GM21526 (cell line): ENCODE results near the gene GNAS-AS1.

Experiments
- ATAC-seq: cut with Tn5 transposase; IDR thresholded peaks from one replicate; pipeline ENCODE4 v1.9.1; 2021; ENCODE audit warnings: moderate library complexity; ENCODE audit not compliant: unreplicated experiment, low FRiP score

GNAS-AS1 gene

DNA sequence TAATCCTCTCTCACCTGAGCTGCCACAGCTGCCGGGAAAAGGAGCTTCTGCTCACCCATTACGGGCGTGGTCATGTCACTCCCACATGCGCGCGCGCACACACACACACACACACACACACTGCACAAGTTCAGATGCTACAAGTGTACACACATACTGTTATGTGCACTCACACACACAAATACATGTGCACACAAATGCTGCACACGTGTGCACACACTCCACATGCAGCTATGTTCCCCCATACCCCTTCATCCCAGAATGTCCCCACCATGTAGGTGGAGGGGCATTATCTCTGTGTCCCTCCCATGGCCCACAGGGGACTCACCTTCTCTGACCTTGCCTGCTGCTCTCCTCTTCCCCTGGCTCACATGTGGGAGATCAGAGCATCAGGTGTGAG is 37.3 kb downstream of the GNAS-AS1 start:
- no peak for ATAC-seq

GRCh38 chr20:58811334-58811733 is 39.4 kb downstream of the GNAS-AS1 start:
- no peak for ATAC-seq

DNA sequence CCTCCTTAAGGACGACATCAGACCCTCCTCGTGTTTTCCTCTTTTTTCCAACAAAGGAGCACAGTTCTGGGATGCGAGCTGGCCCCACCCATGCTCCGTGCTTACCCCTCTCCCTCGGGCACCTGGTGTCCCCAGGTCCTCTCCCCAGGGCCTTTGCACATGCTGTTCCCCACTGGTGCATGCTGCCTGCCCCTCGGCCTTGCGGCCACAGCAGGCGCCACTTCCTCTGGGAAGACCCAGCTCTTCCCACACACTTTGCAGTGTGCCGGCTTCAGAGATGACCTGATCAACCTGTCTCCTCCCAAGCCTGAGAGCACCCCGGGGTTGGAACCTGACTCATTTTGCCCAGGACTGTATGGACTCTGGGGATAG is 39.8 kb downstream of the GNAS-AS1 start:
- no peak for ATAC-seq

DNA sequence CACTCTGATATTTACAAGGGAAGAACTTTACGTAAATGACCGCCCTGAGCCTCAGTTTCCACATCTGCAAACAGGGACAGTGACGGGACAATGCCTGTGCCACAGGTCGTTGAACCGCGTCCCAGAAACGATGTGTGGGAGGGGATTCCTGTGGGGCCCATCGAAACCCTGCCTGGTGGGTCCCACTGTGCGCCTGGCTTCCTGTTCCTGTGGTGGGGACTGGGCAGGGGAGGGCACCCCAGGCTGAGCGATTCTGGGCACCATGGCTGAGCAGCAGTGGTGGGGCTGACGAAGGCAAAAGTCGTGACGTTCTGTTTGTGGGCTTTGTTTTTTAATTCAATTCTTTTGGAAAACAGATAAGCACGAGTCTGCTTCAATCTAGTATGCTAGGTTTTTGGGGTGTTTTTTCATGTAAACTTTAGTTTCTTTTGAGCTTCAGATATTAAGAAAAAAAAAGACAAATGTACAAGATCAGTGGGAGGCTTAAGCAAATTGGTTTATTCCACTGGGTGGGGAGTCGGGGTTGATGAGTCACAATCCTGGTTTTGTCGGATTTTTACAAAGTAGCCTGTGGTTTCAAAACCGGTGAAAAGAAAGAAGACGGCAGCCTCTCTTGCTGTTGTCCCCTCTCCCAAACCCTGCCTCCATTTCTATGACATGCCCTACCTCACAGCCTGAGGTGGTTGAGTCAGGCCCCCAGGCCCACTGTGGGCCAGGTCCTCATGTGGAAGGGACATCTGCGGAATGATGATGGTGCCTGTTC is 40.4 kb downstream of the GNAS-AS1 start:
- no peak for ATAC-seq

DNA sequence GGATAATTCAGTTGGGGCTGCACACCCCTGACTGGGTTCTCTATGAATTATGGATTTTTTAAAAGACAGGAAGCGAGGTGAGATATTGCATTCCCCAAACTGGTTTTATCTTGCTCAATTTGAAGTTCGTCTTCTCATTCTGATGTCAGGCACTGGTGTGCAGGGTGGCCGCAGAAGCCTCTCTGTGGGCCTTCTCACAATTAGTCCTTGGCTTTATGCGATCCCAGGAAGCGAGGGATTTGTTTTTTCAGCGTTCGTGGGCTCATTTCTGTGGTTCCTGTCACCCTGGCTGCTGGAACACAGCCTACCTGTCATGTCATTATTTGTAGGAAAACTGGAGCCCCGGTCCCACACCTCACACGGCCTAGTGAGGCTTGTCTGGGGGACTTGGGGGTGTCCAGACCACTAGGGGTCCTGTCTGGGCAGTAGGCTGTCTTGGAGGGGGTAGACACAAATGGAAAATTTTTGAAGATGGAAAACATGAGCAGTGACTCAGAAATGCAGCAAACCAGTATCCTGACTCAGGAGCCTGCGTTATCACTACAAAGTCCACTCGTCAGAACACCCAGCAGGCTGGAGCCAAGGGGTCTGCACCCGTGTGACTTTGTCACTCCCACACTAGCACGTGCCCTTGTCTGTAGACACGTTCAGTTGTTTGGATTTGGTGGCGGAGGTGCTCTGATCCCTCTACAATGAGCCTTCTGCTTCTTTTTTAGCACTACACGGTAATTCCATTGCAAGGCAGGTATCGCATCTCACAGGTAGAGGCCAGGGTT is 42.2 kb downstream of the GNAS-AS1 start:
- no peak for ATAC-seq

- ATAC-seq = no peak
These were observed 42.9 kb downstream of the GNAS-AS1 start for GRCh38 chr20:58807801-58808200.

GRCh38 chr20:58803533-58803932 is 47.2 kb downstream of the GNAS-AS1 start:
- ATAC-seq = no peak

- ATAC-seq = no peak
These were observed 48.6 kb downstream of the GNAS-AS1 start for GRCh38 chr20:58802061-58802460.

DNA sequence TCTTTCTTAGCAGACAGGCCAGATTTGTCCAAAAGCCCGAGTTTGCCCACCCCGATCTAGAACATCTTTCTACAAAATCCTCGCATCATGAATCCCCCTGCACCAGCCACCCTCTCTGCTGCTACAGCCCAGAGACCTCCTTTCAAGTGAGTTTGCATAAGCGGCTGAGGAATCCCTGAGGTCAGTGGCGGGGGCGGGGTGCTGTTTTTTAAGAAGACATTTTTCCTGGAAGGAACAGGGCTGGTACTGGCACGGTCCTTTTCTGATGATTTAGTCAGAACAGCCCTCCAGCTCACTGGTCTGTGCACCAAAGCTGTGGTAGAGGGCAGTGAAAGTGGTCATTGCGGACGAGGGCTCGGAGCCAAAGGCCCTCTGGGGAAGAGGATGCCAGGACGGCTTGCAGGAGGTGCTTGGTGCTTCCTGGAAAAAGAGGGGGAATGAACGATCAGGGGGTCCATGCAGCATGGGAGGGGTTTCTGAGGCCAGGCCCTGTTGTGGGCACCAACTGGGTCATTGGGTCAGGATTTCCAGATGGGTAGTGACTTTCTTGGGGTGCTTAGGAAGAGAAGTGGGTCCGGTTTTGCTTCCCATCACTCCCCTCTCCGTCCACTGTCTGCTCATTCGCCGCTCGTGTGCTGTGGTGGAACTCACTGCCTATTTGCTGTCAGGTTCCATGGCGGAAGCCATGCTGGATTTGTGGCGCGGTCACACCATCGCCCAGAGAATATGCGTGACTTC is 50.4 kb downstream of the GNAS-AS1 start:
- no peak for ATAC-seq

DNA sequence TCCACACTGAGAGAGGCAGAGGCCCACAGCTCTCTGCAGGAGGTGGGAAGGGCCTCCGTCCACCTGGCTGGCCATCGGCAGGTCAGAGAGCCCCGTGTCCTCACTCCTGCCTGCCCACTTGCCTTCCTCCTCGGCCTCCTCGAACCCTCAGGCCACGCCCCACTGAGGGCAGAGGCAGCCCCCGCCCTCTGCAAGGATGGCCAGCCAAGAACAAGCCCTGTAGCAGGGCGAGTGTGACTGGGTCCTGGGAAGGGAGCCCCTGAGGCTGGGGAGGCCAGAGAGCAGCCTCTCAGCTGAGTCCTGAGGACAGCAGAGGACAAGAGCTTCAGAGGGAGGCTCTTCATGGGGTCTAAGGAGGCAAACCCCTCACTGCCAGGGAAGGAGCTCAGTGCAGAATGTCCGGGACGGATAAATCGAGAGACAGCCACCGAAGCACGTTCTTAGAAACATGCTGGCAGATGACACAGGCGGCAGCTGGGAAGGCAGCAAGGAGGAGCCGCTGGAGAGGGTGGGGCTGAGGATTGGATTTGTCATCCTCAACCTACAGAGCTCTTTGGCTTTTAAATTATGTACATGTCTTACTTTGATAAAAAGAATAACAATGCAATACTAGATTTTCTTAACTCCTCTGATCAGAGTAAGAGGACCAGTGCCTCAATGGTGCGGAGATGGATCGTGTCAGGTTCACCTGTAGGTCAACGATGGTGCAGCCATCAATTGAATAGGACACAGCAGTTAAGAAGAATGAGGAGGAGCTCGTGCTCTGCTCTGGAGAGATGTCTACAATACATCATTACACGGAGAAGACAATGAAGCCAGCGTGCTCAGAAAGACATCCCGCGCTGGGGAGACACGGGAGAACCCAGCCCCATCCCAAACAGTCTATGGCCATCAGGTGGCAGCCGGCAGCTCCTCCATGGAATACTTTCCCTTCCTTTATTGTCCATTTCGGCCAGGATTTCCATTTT is 53.0 kb downstream of the GNAS-AS1 start:
- ATAC-seq = no peak

DNA sequence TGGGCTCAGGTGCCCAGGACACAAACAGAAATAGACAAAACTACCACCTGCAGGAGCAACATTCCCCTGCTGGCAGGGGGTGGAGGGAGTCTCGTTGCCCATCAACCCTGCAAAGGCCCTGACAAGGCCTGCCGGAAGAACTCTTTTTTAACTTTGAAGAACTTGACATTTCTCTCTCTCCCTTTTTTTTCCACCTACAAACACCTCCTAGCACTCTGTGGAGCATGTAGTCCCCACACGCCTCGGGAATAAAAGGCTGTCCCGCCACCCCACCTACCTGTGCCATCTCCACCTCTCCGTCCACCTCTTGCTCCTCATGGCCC is 54.8 kb downstream of the GNAS-AS1 start:
- no peak for ATAC-seq

GRCh38 chr20:58795181-58795922 is 55.4 kb downstream of the GNAS-AS1 start:
- no peak for ATAC-seq

DNA sequence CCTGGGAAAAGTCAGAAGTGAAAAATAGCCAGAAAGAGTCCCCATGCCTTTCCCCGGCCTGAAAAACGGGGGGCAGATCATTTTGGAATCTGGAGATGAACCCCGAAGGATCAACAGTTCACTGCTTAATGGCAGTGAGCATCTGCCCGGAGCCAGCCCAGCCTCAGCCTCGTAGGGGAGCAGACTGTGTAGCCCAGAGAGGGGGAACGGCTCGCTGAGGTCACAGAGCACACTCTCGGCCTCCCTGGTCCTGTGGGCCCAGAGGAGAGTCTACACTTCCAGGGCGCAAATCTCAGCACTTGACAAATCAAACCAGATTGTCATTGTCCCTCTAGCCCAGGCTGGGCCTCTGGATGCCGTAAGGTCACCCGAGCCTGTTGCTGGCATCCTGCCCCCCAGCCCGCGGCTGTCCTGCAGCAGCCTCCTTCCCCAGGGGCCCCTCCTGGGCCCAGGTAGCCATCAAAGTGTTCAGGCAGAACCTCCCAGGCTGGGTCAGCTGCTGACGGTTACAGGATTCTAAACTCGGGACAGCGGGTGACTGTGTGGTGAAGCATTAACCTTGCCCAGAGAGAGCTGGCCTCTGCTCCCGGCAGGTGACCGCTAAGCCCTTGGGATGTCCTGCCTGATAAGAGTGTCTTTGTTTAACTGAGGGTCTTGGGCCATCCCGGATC is 56.1 kb downstream of the GNAS-AS1 start:
- no peak for ATAC-seq

GRCh38 chr20:58793512-58794420 is 56.9 kb downstream of the GNAS-AS1 start:
- no peak for ATAC-seq

- ATAC-seq = no peak
These were observed 58.3 kb downstream of the GNAS-AS1 start for GRCh38 chr20:58792426-58792825.

- no peak for ATAC-seq
These were observed 59.4 kb downstream of the GNAS-AS1 start for GRCh38 chr20:58791286-58791685.

- no peak for ATAC-seq
These were observed 60.2 kb downstream of the GNAS-AS1 start for GRCh38 chr20:58790454-58790853.

DNA sequence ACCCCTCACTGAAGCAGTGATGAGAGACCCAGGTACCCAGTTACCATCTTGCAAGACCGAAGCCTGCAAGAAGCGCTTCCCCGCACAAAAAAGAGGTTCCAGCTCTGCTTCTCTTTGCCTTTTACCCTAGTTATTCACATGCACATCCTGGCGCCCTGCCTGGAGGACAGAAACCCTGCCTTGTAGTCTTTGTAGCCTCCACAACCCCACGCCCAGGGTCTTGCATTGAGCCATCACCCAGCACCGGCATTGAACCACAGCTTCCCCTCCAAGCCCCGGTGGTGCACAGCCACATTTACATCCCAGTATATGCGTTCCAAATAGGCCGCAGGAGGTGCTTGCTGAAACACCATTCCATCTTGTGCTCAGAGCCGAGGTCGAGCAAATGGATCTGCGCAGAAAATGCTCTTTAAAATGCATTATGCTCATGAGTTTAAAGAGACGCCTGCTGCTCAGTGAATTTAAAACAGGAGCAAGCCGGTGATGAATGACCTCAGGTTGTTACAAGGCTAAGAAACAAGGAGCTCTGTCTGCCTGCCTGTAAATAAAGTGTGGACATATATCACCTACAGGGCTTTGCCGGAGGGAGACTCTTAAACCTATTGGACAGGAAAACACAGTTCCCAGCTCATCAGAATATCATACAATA is 61.7 kb downstream of the GNAS-AS1 start:
- ATAC-seq = no peak
